ENCODE measurements around the gene CLASP1. TPM values are rescaled to one million over a fixed set of nuclear protein-coding genes. Genes with fewer than 3 reads are reported as not detected.

Gene CLASP1
- total and polyA plus RNA-seq, 2 of the 8 experiments (the other 6 are each of a cell fraction or from before 2014, with no cell fraction given): 7.3 to 53.9 TPM

DNA sequence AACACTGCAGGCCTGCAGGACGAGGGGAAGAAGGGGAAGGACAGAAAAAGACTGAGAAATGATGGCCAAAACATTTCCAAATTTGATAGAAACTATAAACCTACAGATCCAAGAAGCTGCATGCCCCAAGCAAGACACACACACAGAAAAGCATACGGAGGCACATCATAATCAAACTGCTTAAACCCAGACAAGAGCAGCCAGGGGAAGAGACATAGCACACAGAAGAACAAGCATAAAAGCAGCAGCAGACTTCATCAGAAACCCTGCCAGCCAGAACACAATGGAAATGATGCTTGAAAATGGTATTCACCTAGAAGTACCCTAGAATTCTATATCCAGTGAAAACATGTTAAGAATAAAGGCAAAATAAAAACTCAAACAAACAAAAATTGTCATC, 175.8 kb downstream of the CLASP1 start:
- Histone ChIP-seq H3K36me3 (ENCODE audit: control insufficient read depth in 2 of 4, insufficient read depth in 4 of 4, low read length in 3 of 4) (peaks cover 0 to 14% (median 9%) of the 10 kb centered on the region in 4 experiments; a peak in 6 of 8 replicates), H2BK15ac (ENCODE audit: low read length) (no peak overlapping the region), H4K8ac (ENCODE audit: extremely low read depth, insufficient read depth, low read length) (no peak overlapping the region), H2BK20ac (ENCODE audit: low read length) (no peak overlapping the region), H4K91ac (replicated peaks; ENCODE audit: insufficient read length, low read length) (no peak overlapping the region), H3K23ac (ENCODE audit: insufficient read length) (peak overlapping the region; percentile 17), H3K56ac (replicated peaks; ENCODE audit: insufficient read length, low read depth, low read length) (no peak overlapping the region), H3K4ac (replicated peaks; ENCODE audit: insufficient read length, low read depth, low read length) (no peak overlapping the region), H2AFZ (ENCODE audit: low read length) (no peak overlapping the region), H3K9ac (replicated peaks in 1 of 4; ENCODE audit: extremely low read depth in 1 of 4, low read depth in 3 of 4, low read length in 3 of 4) (no peak overlapping the region), H3K18ac (ENCODE audit: extremely low read depth, low read length) (no peak overlapping the region), H3K23me2 (ENCODE audit: low read depth, low read length) (peaks cover 2% of the 10 kb centered on the region; the same call in 1 of the 2 replicates), H2BK12ac (ENCODE audit: low read depth, low read length) (no peak overlapping the region), H2AK5ac (ENCODE audit: low read depth, low read length) (peak overlapping the region; percentile 82; the same call in 1 of the 2 replicates), H2BK5ac (ENCODE audit: low read depth, low read length) (no peak overlapping the region), H3K14ac (ENCODE audit: insufficient read length) (no peak overlapping the region), H3K79me2 (ENCODE audit: control insufficient read depth in 1 of 2, insufficient read depth in 2 of 2, low read length in 2 of 2) (peaks cover 0 to 15% of the 10 kb centered on the region in 2 experiments; a peak in 1 of 4 replicates), H3K79me1 (ENCODE audit: low read depth, low read length) (peaks cover 11% of the 10 kb centered on the region), H3K4me2 (ENCODE audit: insufficient read depth in 1 of 2, low read depth in 2 of 2, low read length in 2 of 2) (no peak overlapping the region), H2BK120ac (replicated peaks; ENCODE audit: low read depth, low read length) (no peak overlapping the region), H4K5ac (ENCODE audit: insufficient read length, low read depth, low read length) (no peak overlapping the region), H3K27me3 (replicated peaks in 1 of 4; ENCODE audit: control insufficient read depth in 3 of 4, extremely low read depth in 1 of 4, insufficient read depth in 3 of 4, low read length in 3 of 4) (no peaks in the 10 kb centered on the region), H3K4me3 (ENCODE audit: extremely low read depth in 1 of 4, insufficient read depth in 2 of 4, low read depth in 3 of 4, low read length in 4 of 4) (no peak overlapping the region), H3K9me3 (ENCODE audit: insufficient read depth in 2 of 2, low read depth in 1 of 2, low read length in 1 of 2) (no peaks in the 10 kb centered on the region), H3K27ac (ENCODE audit: low read depth, low read length) (no peak overlapping the region), H4K20me1 (replicated peaks in 1 of 2; ENCODE audit: control insufficient read depth in 1 of 2, insufficient read depth in 2 of 2, low read length in 2 of 2) (no peaks in the 10 kb centered on the region), H3K4me1 (replicated peaks in 1 of 4; ENCODE audit: control insufficient read depth in 3 of 4, insufficient read depth in 4 of 4, low read length in 3 of 4) (peaks cover 2 to 4% (median 3%) of the 10 kb centered on the region in 4 experiments; a peak in 3 of 7 replicates)
- DNase-seq (ENCODE audit: low read depth in 1 of 2, low spot score in 2 of 2) (no peak), FAIRE-seq (no peak)
- WGBS, 2 experiments (ENCODE audit: extremely low coverage in 1 of 2, insufficient coverage in 1 of 2, insufficient read length in 1 of 2, insufficient replicate concordance in 2 of 2, low coverage in 1 of 2, low lambda C conversion rate in 2 of 2, missing lambda C conversion rate in 1 of 2): 76% methylated on average over 2 of the region's 2 CpGs; no CpG with 5 or more reads in 1 of the 2 experiments
- POLR2A ChIA-PET (ENCODE audit: partially characterized antibody): no interaction called here
- CTCF ChIA-PET (ENCODE audit: partially characterized antibody): interaction anchor here (0.7 kb wide), 1 partner anchor 57 kb away, joined by 3 read pairs; the partner anchor contains the start of gene RNU4ATAC
- no peak for TF ChIP-seq SP1 (IDR thresholded peaks at IDR 0.05; ENCODE audit: low read depth, low read length)
- no peak for TF ChIP-seq GTF2F1 (IDR thresholded peaks at IDR 0.05; ENCODE audit: borderline replicate concordance, low read depth, low read length)
- no peak for TF ChIP-seq CEBPB (IDR thresholded peaks at IDR 0.05; ENCODE audit: low read depth, low read length)
- no peak for TF ChIP-seq NANOG (IDR thresholded peaks at IDR 0.05; ENCODE audit: insufficient read depth, low read depth, low read length, poor library complexity, severe bottlenecking)
- TF ChIP-seq RXRA (IDR thresholded peaks at IDR 0.05; ENCODE audit: insufficient read depth, low read depth, low read length): no peak
- no peak for TF ChIP-seq KDM4A (IDR thresholded peaks at IDR 0.05; ENCODE audit: low read depth, low read length, severe bottlenecking)
- no peak for TF ChIP-seq EZH2 (IDR thresholded peaks at IDR 0.05; ENCODE audit: low read depth, low read length, severe bottlenecking)
- TF ChIP-seq CTCF (IDR thresholded peaks at IDR 0.05; ENCODE audit: control extremely low read depth in 1 of 3, insufficient read depth in 1 of 3, low read depth in 1 of 3, low read length in 3 of 3): no peak
- TF ChIP-seq ZNF274 (IDR thresholded peaks at IDR 0.05; ENCODE audit: borderline replicate concordance, extremely low read depth, low read length): no peak
- TF ChIP-seq SUZ12 (IDR thresholded peaks at IDR 0.05; ENCODE audit: low read length): no peak
- no peak for TF ChIP-seq JUN (IDR thresholded peaks at IDR 0.05; ENCODE audit: low read depth, low read length)
- no peak for TF ChIP-seq SIRT6 (IDR thresholded peaks at IDR 0.05; ENCODE audit: low read length)

All from H1 (cell line).